ENCODE results near the gene FBLN7.

The FBLN7 gene

GRCh38 chr2:112152476-112153178, 14.4 kb downstream of the FBLN7 start:
- TF ChIP-seq CTCF (IDR thresholded peaks at IDR 0.05; ENCODE audit: insufficient read depth, missing control alignments) = no peak
- DNase-seq (ENCODE audit: insufficient read length, low spot score) (no peak), FAIRE-seq (no peak)

- no peak for DNase-seq (ENCODE audit: insufficient read length, low spot score)
- no peak for TF ChIP-seq CTCF (IDR thresholded peaks at IDR 0.05; ENCODE audit: insufficient read depth, missing control alignments)
- FAIRE-seq = no peak
Observed at GRCh38 chr2:112153179-112153490, 14.9 kb downstream of the FBLN7 start.

GRCh38 chr2:112153501-112153900, 15.3 kb downstream of the FBLN7 start:
- no peak for DNase-seq (ENCODE audit: insufficient read length, low spot score)
- no peak for FAIRE-seq
- no peak for TF ChIP-seq CTCF (IDR thresholded peaks at IDR 0.05; ENCODE audit: insufficient read depth, missing control alignments)

DNA sequence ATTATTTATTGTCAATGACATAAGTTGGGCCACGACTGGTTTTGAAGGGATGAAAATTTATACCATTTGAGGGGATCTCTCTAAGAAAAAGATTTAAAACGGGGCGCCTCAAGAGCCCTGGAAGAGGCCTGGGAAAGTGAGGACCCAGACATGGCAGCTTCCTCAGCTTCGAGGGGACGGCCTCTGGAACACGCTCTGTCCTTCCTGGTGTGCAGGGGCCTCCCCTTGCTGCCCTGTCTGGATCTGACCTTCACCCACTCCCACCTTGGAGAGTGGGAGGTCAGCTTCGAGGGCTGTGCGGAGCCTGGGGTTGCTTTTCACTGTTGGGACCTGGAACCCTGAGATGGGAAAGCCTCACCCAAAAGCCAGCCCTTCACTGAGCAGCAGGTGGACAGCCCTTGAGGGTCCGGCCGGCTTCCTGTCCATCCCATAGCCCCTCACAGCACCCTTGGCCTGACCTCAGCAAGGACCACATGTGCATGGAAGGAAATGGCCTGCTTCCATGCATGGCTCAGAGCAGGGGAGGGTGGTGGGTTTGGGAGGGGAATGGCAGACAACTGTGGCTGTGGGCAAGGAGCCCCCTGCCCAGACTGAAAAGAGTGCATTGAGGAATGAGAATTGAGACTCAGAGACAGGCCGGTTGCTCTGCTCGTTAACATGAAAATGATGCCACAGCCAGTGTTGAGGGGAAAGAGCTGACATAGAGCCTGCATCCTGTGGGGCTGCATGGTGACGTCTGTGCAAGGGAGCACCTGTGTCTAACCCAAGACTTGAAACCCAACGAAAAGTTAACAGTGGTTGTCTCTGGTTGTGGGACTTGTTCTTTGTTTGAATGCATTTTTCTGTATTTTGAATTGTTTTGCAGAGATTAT, 16.3 kb downstream of the FBLN7 start:
- FAIRE-seq (no peak), DNase-seq (ENCODE audit: insufficient read length, low spot score) (no peak)
- TF ChIP-seq CTCF (IDR thresholded peaks at IDR 0.05; ENCODE audit: insufficient read depth, missing control alignments) = no peak

DNA sequence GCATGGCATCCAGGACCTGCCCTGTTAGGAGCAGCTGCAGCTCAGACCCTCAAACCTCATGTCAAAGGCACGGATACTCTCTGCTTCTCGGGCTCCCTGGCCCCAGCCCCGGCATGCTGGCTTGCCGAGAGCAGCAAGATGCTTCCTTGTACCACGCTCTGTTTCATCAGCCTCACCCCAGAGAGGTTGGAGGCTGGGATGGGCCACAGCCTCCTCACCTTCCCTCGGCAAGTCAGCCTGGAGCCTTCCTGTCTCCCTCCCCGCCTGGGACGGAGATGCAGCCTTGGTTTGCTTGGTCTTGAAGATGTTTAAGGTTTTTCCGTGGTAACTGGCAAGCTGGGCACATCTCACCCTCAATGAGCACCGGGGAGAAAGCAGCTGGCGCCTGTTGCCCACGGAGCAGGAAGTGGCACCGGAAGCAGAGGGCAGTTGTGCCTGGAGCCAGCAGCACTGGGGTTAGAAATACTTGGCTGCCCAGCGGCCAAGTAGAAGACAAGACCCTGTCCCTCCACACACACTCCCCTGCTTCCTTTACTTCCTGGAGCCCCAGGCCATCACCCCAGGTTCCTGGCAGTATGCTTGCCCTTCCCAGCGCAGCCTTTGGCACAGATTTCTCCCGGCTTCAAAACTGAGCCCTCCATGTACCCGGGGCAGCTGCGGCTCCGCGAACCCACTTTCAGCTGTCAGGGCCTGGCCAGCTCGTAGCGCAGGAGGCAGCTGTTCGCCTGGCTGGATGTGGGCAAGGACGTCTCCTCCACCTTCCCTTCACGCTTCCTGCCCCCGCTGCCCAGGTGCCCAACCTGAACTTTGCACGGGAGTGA, 17.4 kb downstream of the FBLN7 start:
- DNase-seq (ENCODE audit: insufficient read length, low spot score) (no peak), FAIRE-seq (no peak)
- no peak for TF ChIP-seq CTCF (IDR thresholded peaks at IDR 0.05; ENCODE audit: insufficient read depth, missing control alignments)

DNA sequence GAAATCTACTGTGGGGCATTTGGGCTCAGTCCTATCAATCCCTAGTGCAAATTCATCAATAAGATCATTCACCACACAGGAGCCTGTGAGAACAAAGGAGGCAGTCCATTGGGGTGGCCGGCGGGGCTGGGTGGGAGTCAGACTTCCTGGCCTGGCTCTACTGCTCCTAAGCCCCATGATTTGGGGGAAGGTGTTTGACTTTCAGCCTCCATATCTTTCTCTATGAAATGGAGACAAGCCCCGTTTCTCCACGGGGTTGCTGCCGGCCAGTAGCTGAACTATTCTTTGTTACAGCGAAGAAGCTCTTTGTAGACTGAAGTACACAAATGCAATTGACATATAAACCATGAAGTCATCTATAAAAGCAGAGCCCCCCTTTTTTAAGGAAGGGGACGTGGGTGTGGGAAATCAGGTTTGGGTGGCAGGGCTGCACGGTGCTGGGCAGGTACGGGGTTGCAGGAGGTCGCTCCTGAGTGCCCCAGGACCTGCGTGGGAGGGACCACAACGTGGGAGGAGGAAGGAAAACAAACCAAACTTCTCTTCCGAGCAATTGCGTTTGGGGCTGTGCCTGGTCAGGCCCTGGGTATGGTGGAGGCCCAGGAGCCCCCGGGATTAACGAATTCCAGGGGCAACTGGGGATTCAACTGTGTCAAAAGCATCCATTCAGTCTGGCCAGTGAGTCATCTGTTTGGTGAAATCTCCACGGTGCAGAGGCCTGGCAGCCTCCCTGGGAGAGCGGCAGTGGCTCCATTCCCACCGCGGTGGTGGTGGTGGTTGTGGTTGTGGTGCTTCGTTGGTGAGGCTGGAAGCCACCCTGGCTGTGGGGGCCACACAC, 18.2 kb downstream of the FBLN7 start:
- FAIRE-seq (no peak), DNase-seq (ENCODE audit: insufficient read length, low spot score) (no peak)

More for the DNA sequence above, 18.2 kb downstream of the FBLN7 start:
- no peak for TF ChIP-seq CTCF (IDR thresholded peaks at IDR 0.05; ENCODE audit: insufficient read depth, missing control alignments)
